Glutamatergic neuron (in vitro differentiated cells): ENCODE results near the gene TXN. TPM values are rescaled to one million over a fixed set of nuclear protein-coding genes. Genes with fewer than 3 reads are reported as not detected.
"Not testable (repeated sequence)": the region's sequence is repeated elsewhere in the genome, so short reads cannot be mapped to it uniquely, and the experiment has no call there.

ENCODE experiments used
- DNase-seq: peaks from one replicate; pipeline ENCODE4 v3.0.0; 2022
- H3K27ac Mint-ChIP-seq: one replicate; pipeline ENCODE4 v1.8.0; 2020; ENCODE audit warnings: mild to moderate bottlenecking, mixed read lengths, inconsistent platforms; ENCODE audit not compliant: unreplicated experiment
- H3K27me3 Mint-ChIP-seq: one replicate; pipeline ENCODE4 v1.8.0; 2020; ENCODE audit warnings: mild to moderate bottlenecking, moderate library complexity, mixed read lengths, inconsistent platforms; ENCODE audit not compliant: unreplicated experiment
- H3K36me3 Mint-ChIP-seq: one replicate; pipeline ENCODE4 v1.8.0; 2020; ENCODE audit warnings: mild to moderate bottlenecking, mixed read lengths, inconsistent platforms; ENCODE audit not compliant: unreplicated experiment
- H3K4me1 Mint-ChIP-seq: one replicate; pipeline ENCODE4 v1.8.0; 2020; ENCODE audit warnings: mild to moderate bottlenecking, low read depth, mixed read lengths, inconsistent platforms; ENCODE audit not compliant: unreplicated experiment
- H3K4me3 Mint-ChIP-seq: one replicate; pipeline ENCODE4 v1.8.0; 2020; ENCODE audit warnings: mild to moderate bottlenecking, mixed read lengths, inconsistent platforms; ENCODE audit not compliant: unreplicated experiment
- H3K9me3 Mint-ChIP-seq: one replicate; pipeline ENCODE4 v1.8.0; 2020; ENCODE audit warnings: mild to moderate bottlenecking, moderate library complexity, mixed read lengths, inconsistent platforms; ENCODE audit not compliant: unreplicated experiment
- total RNA-seq: library from RNA; stranded (reverse); fragmentation: NEBNext Ultra II Directional; extraction: Animal tissue kit (Norgen Biotek cat#: 25700); gene quantifications from one replicate; pipeline ENCODE4 v1.2.1, GENCODE V29; 2021; ENCODE audit not compliant: unreplicated experiment
- TF ChIP-seq, protein P1 (sequence below): fragments of 200-600 bp; sonication (generic); IDR thresholded peaks from one replicate; pipeline ENCODE4 v1.5.0; 2021; ENCODE audit not compliant: partially characterized antibody, unreplicated experiment

The TXN gene
- total RNA-seq, 1 donor from 2014 or later: 165 TPM

DNA sequence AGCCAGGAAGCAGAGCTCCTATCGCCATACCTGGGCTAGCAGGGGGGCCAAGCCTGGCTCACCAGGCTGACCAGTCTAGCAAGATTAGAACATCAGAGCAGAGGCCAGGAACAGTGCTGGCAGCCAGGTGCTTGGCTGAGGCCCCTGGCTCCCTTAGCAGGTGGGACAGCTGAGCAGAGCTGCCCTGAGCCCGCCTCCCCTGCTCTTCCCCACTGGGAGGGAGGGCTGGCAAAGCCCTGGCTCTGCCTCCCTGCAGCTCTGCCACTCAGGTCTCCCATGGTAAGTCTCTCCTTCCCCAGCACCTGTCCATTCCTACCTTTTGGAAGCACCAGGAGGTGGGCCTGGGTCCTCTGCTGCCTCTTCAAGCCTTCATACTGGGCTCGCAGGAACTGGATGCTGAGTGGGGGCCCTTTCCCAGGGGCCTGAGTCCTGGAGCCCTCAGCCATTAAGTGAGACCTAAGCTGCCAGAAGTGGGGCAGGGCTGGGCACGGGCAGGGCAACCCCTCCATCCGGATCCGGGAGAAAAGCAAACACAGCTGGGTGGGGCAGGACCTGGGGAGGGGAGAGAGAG is 49.2 kb downstream of the TXN start:
- no peak overlapping the region for H3K27ac Mint-ChIP-seq
- peaks cover 2% of the 10 kb centered on the region for H3K27me3 Mint-ChIP-seq
- no peak overlapping the region for H3K4me3 Mint-ChIP-seq
- no peaks in the 10 kb centered on the region for H3K9me3 Mint-ChIP-seq
- DNase-seq: no peak
- TF ChIP-seq, protein P1, sequence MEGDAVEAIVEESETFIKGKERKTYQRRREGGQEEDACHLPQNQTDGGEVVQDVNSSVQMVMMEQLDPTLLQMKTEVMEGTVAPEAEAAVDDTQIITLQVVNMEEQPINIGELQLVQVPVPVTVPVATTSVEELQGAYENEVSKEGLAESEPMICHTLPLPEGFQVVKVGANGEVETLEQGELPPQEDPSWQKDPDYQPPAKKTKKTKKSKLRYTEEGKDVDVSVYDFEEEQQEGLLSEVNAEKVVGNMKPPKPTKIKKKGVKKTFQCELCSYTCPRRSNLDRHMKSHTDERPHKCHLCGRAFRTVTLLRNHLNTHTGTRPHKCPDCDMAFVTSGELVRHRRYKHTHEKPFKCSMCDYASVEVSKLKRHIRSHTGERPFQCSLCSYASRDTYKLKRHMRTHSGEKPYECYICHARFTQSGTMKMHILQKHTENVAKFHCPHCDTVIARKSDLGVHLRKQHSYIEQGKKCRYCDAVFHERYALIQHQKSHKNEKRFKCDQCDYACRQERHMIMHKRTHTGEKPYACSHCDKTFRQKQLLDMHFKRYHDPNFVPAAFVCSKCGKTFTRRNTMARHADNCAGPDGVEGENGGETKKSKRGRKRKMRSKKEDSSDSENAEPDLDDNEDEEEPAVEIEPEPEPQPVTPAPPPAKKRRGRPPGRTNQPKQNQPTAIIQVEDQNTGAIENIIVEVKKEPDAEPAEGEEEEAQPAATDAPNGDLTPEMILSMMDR: no peak
- no peaks in the 10 kb centered on the region for H3K36me3 Mint-ChIP-seq
- H3K4me1 Mint-ChIP-seq: no peaks in the 10 kb centered on the region

DNA sequence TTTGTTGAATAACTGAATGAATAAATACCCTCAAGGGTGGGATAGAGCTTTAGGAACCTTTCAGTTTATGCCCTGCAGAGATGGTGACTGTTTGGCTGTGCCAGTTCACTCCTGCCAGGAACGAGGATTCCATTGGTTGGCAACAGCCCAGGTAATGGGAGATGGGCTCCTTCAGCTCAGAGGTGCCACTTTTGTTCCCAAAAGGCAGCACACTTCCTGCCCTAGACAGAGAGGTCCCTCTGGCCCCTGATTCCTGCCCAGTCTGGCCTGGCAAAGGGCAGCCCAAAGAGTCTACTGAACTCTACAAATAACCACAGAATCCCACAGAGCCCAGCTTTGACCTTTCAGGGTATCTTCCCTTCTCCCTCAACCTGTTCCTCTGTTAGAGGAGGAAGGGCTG is 49.9 kb downstream of the TXN start:
- no peaks in the 10 kb centered on the region for H3K9me3 Mint-ChIP-seq
- no peaks in the 10 kb centered on the region for H3K4me1 Mint-ChIP-seq
- DNase-seq: no peak
- H3K27ac Mint-ChIP-seq: no peak overlapping the region
- peaks cover 2% of the 10 kb centered on the region for H3K27me3 Mint-ChIP-seq
- no peak overlapping the region for H3K4me3 Mint-ChIP-seq
- no peaks in the 10 kb centered on the region for H3K36me3 Mint-ChIP-seq
- TF ChIP-seq, protein P1: no peak

GRCh38 chr9:110205612-110206011 is 50.7 kb downstream of the TXN start:
- H3K36me3 Mint-ChIP-seq, H3K27ac Mint-ChIP-seq, H3K27me3 Mint-ChIP-seq, H3K4me3 Mint-ChIP-seq, H3K4me1 Mint-ChIP-seq, DNase-seq, H3K9me3 Mint-ChIP-seq: not testable (repeated sequence)

GRCh38 chr9:110202232-110202631 is 54.1 kb downstream of the TXN start:
- Mint-ChIP-seq H3K36me3 (peaks cover 6% of the 10 kb centered on the region), H3K9me3 (no peaks in the 10 kb centered on the region), H3K27ac (no peak overlapping the region), H3K27me3 (no peaks in the 10 kb centered on the region), H3K4me1 (no peaks in the 10 kb centered on the region), H3K4me3 (no peak overlapping the region)
- TF ChIP-seq, protein P1: no peak
- DNase-seq: no peak

DNA sequence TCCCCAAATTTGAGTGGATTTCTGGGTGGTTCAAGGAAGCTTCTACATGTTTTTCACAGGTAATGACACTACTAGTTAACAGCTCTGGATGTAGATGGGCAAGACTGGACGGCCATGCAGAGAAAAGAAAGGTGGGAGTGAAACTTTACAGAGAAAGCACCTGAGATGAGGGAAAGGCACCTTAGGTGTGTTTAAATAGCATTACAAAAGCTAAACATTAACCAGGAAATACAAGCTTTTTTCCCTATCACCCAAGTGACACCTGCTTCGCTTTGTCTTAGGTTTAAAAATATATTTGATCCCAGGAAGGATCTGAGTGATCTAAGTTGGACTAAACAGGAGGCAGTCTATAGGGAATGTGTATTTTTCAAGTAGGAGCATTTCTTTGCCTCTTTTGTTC is 56.7 kb downstream of the TXN start:
- DNase-seq: no peak
- no peaks in the 10 kb centered on the region for H3K4me1 Mint-ChIP-seq
- TF ChIP-seq, protein P1: no peak
- H3K9me3 Mint-ChIP-seq: no peaks in the 10 kb centered on the region
- H3K27ac Mint-ChIP-seq: no peak overlapping the region
- peaks cover 6% of the 10 kb centered on the region for H3K36me3 Mint-ChIP-seq
- no peaks in the 10 kb centered on the region for H3K27me3 Mint-ChIP-seq
- H3K4me3 Mint-ChIP-seq: no peak overlapping the region
